ENCODE measurements around the gene EPS8L2. TPM values are rescaled to one million over a fixed set of nuclear protein-coding genes. Genes with fewer than 3 reads are reported as not detected.

EPS8L2 gene
- 31.1 and 40.8 TPM in 2 replicates for total RNA-seq

GRCh38 chr11:705646-706438, at the start of gene EPS8L2:
EPS8L2 (plus strand) TSS chr11:706231; CDS start chr11:709408, 3,177 bp downstream.

GRCh38 chr11:694563-695287, 11.3 kb upstream of the EPS8L2 start, which contains the start of gene DEAF1:
DEAF1 (minus strand) TSS chr11:695222; CDS start chr11:695047, 175 bp downstream.

GRCh38 chr11:695538-696248, 10.3 kb upstream of the EPS8L2 start, which contains the start of gene TMEM80:
TMEM80 (plus strand) TSS chr11:695816; CDS start chr11:695828, 12 bp downstream.

GRCh38 chr11:747158-748006, 41.4 kb downstream of the EPS8L2 start, which contains the start of gene TALDO1:
TALDO1 (plus strand) TSS chr11:747464; CDS start chr11:747482, 18 bp downstream.

Other genes starting within 250 kb of the EPS8L2 start
- 434 and 503 TPM in 2 replicates for gene RNH1, start 199.0 kb upstream of the EPS8L2 start, total RNA-seq
- gene HRAS, start 170.7 kb upstream of the EPS8L2 start, total RNA-seq: 50.7 and 66.3 TPM in 2 replicates
- 0.71 and 1.4 TPM in 2 replicates for gene LRRC56, start 168.7 kb upstream of the EPS8L2 start, total RNA-seq
- 0.29 TPM in 1 of 2 replicates, not detected in the other for gene LMNTD2, start 145.5 kb upstream of the EPS8L2 start, total RNA-seq
- gene RASSF7, start 145.3 kb upstream of the EPS8L2 start, total RNA-seq: 14.7 and 36.0 TPM in 2 replicates
- gene PHRF1, start 129.8 kb upstream of the EPS8L2 start, total RNA-seq: 11.0 and 16.7 TPM in 2 replicates
- 11.7 and 21.3 TPM in 2 replicates for gene IRF7, start 90.3 kb upstream of the EPS8L2 start, total RNA-seq
- not detected in 2 replicates for gene CDHR5, start 81.3 kb upstream of the EPS8L2 start, total RNA-seq
- not detected in 2 replicates for gene SCT, start 79.0 kb upstream of the EPS8L2 start, total RNA-seq
- not detected in 2 replicates for gene DRD4, start 69.0 kb upstream of the EPS8L2 start, total RNA-seq
- 20.0 and 26.5 TPM in 2 replicates for gene DEAF1, start 11.0 kb upstream of the EPS8L2 start, total RNA-seq
- gene TMEM80, start 10.4 kb upstream of the EPS8L2 start, total RNA-seq: 27.5 and 48.1 TPM in 2 replicates
- gene TALDO1, start 41.2 kb downstream of the EPS8L2 start, total RNA-seq: 155 and 167 TPM in 2 replicates
- gene GATD1, start 71.3 kb downstream of the EPS8L2 start, total RNA-seq: 23.2 and 49.3 TPM in 2 replicates
- 0.89 and 3.5 TPM in 2 replicates for gene CEND1, start 83.9 kb downstream of the EPS8L2 start, total RNA-seq
- 18.2 and 20.0 TPM in 2 replicates for gene SLC25A22, start 92.0 kb downstream of the EPS8L2 start, total RNA-seq
- gene PIDD1, start 99.0 kb downstream of the EPS8L2 start, total RNA-seq: 21.6 and 28.0 TPM in 2 replicates
- gene RPLP2, start 103.7 kb downstream of the EPS8L2 start, total RNA-seq: 457 and 731 TPM in 2 replicates
- gene PNPLA2, start 112.7 kb downstream of the EPS8L2 start, total RNA-seq: 16.7 and 25.2 TPM in 2 replicates
- gene CRACR2B, start 121.7 kb downstream of the EPS8L2 start, total RNA-seq: 1.8 and 2.9 TPM in 2 replicates
- gene CD151, start 126.7 kb downstream of the EPS8L2 start, total RNA-seq: 806 and 946 TPM in 2 replicates
- gene POLR2L, start 136.3 kb downstream of the EPS8L2 start, total RNA-seq: 214 and 287 TPM in 2 replicates
- gene TSPAN4, start 136.6 kb downstream of the EPS8L2 start, total RNA-seq: 197 and 276 TPM in 2 replicates
- gene CHID1, start 204.6 kb downstream of the EPS8L2 start, total RNA-seq: 121 and 149 TPM in 2 replicates
- gene AP2A2, start 219.6 kb downstream of the EPS8L2 start, total RNA-seq: 56.2 and 60.1 TPM in 2 replicates